MM.1S (cell line): ENCODE measurements around the gene FHOD1.

Experiments used
- DNase-seq: peaks from one replicate; pipeline ENCODE4 v3.0.0-alpha.2; 2015
- H2AFZ ChIP-seq: fragments of 300-600 bp; sonication (generic); 2 replicates; pipeline ENCODE4 v1.6.0; 2016; ENCODE audit warnings: antibody characterized with exemption, low read length
- H3F3A ChIP-seq: fragments of 300-600 bp; sonication (generic); 2 replicates; pipeline ENCODE4 v1.6.1; 2016; ENCODE audit warnings: mild to moderate bottlenecking, antibody characterized with exemption, low read length, moderate library complexity, mixed read lengths; ENCODE audit not compliant: insufficient read depth
- H3K27ac ChIP-seq: fragments of 300-600 bp; sonication (generic); 2 replicates; pipeline ENCODE4 v1.5.1; 2016; ENCODE audit warnings: mild to moderate bottlenecking, low read length
- H3K27me3 ChIP-seq: fragments of 300-600 bp; sonication (generic); replicated peaks from 2 replicates; pipeline ENCODE4 v1.6.0; 2016; ENCODE audit warnings: low read length; ENCODE audit not compliant: insufficient read depth
- H3K36me3 ChIP-seq: fragments of 300-600 bp; sonication (generic); replicated peaks from 2 replicates; pipeline ENCODE4 v1.6.1; 2016; ENCODE audit warnings: mild to moderate bottlenecking, low read length, mixed read lengths; ENCODE audit not compliant: insufficient read depth
- H3K4me1 ChIP-seq: fragments of 300-600 bp; sonication (generic); 2 replicates; pipeline ENCODE4 v1.6.1; 2016; ENCODE audit warnings: low read length, mixed read lengths
- H3K4me2 ChIP-seq: fragments of 300-600 bp; sonication (generic); 2 replicates; pipeline ENCODE4 v1.6.0; 2016; ENCODE audit warnings: low read depth, low read length
- H3K4me3 ChIP-seq: fragments of 300-600 bp; sonication (generic); 2 replicates; pipeline ENCODE4 v1.5.1; 2016; ENCODE audit warnings: low read length, mixed read lengths
- H3K79me2 ChIP-seq: fragments of 300-600 bp; sonication (generic); 2 replicates; pipeline ENCODE4 v1.6.1; 2016; ENCODE audit warnings: mixed run types, low read length, mixed read lengths
- H3K9ac ChIP-seq: fragments of 300-600 bp; sonication (generic); 2 replicates; pipeline ENCODE4 v1.6.1; 2016; ENCODE audit warnings: low read length, mixed read lengths
- H3K9me2 ChIP-seq: fragments of 300-600 bp; sonication (generic); replicated peaks from 2 replicates; pipeline ENCODE4 v1.6.1; 2016; ENCODE audit warnings: mild to moderate bottlenecking, low read length, mixed read lengths; ENCODE audit not compliant: insufficient read depth
- H3K9me3 ChIP-seq: fragments of 300-600 bp; sonication (generic); replicated peaks from 2 replicates; pipeline ENCODE4 v1.6.1; 2016; ENCODE audit warnings: mild to moderate bottlenecking, low read length, mixed read lengths; ENCODE audit not compliant: insufficient read depth
- H4K20me1 ChIP-seq: fragments of 300-600 bp; sonication (generic); 2 replicates; pipeline ENCODE4 v1.6.1; 2016; ENCODE audit warnings: mild to moderate bottlenecking, low read length, moderate library complexity, mixed read lengths; ENCODE audit not compliant: insufficient read depth
- CTCF ChIP-seq: fragments of 300-600 bp; sonication (generic); IDR thresholded peaks from 2 replicates; pipeline ENCODE4 v1.5.1; 2016; ENCODE audit warnings: antibody characterized with exemption, low read length, mixed read lengths
- EZH2 ChIP-seq: fragments of 300-600 bp; sonication (generic); optimal IDR thresholded peaks from 2 replicates; pipeline ENCODE3; 2017; ENCODE audit warnings: low read depth, mild to moderate bottlenecking, antibody characterized with exemption, low read length, mixed read lengths
- EZH2phosphoT487 ChIP-seq: fragments of 300-600 bp; sonication (generic); IDR thresholded peaks from 2 replicates; pipeline ENCODE4 v1.6.1; 2018; ENCODE audit warnings: antibody characterized with exemption, low read length

Gene FHOD1

DNA sequence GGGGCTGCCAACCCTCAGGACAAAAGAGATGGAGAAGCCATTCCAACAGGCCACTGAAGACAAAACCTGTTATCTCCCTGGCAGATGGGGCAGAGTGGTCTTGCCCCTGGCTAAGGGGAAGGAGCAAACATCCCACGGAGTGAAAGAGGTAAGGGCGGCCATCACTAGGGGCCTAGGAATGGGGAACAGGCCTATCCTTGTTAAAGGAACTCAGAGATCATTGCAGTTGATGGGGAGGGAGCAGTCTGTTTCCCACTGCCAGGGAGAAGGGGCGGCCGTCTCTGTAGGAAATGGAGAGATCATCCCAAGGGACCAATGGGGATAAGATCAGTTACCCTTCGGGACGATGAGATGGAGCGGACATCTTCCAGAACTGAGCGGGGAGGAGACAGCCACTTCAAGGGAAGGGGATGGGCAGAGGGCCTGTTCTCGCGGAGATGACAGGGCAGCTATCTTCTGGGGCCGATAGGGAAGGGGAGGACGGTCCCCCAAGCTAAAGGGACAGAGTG is 20.9 kb downstream of the FHOD1 start:
- no peak for TF ChIP-seq EZH2
- Histone ChIP-seq H3K9me3 (no peaks in the 10 kb centered on the region), H3K4me3 (peak overlapping the region; percentile 96), H3K9ac (peak overlapping the region; percentile 29; the same call in 1 of the 2 replicates), H3K27ac (no peak overlapping the region), H2AFZ (peak overlapping the region; percentile 52), H3K9me2 (no peaks in the 10 kb centered on the region), H3K4me1 (peaks cover 12% of the 10 kb centered on the region), H3K27me3 (no peaks in the 10 kb centered on the region), H3K79me2 (peaks cover 31% of the 10 kb centered on the region), H3K36me3 (no peaks in the 10 kb centered on the region; the same call in 1 of the 2 replicates), H3F3A (no peaks in the 10 kb centered on the region; the same call in 1 of the 2 replicates), H4K20me1 (no peaks in the 10 kb centered on the region), H3K4me2 (peak overlapping the region; percentile 90)
- no peak for DNase-seq

DNA sequence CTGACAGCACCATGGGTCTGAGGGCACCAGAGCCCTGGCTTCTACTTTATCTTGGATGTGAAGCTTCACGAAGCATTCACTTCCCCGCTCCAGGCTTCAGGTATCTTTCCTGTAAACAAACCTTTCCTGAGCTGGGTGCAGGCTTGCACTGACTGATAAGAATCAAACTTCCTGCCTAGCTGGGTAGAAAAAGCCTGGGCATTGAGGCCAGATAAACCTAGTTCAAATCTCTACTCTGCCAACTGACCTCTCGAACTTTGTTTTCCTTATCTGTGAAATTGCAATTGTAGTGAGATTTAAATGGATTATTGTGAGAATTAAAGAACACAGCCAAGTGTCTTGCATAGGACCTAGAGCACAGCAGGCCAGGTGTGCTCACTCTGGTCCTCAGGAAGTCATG is 23.3 kb downstream of the FHOD1 start:
- no peaks in the 10 kb centered on the region; the same call in 1 of the 2 replicates for H3K36me3 ChIP-seq
- TF ChIP-seq EZH2phosphoT487 (no peak), CTCF (no peak), EZH2 (no peak)
- no peak overlapping the region for H3K27ac ChIP-seq
- no peaks in the 10 kb centered on the region for H3F3A ChIP-seq
- H3K79me2 ChIP-seq = peaks cover 21% of the 10 kb centered on the region
- no peak overlapping the region for H3K9ac ChIP-seq
- H2AFZ ChIP-seq = no peak overlapping the region
- H3K4me1 ChIP-seq = peaks cover 12% of the 10 kb centered on the region
- DNase-seq = no peak
- no peak overlapping the region for H3K4me2 ChIP-seq
- no peaks in the 10 kb centered on the region for H3K9me2 ChIP-seq
- H3K27me3 ChIP-seq = no peaks in the 10 kb centered on the region
- H3K9me3 ChIP-seq = no peaks in the 10 kb centered on the region
- H3K4me3 ChIP-seq = no peak overlapping the region
- H4K20me1 ChIP-seq = no peaks in the 10 kb centered on the region

- no peak for DNase-seq
- H3K36me3 ChIP-seq = no peaks in the 10 kb centered on the region; the same call in 1 of the 2 replicates
- no peak overlapping the region for H3K27ac ChIP-seq
- no peaks in the 10 kb centered on the region for H3F3A ChIP-seq
- TF ChIP-seq CTCF (no peak), EZH2 (no peak), EZH2phosphoT487 (no peak)
- no peak overlapping the region for H3K4me2 ChIP-seq
- no peaks in the 10 kb centered on the region for H3K9me2 ChIP-seq
- no peak overlapping the region for H3K9ac ChIP-seq
- no peak overlapping the region for H3K4me3 ChIP-seq
- H3K4me1 ChIP-seq = no peaks in the 10 kb centered on the region
- no peaks in the 10 kb centered on the region for H3K9me3 ChIP-seq
- no peaks in the 10 kb centered on the region for H3K79me2 ChIP-seq
- no peaks in the 10 kb centered on the region; the same call in 1 of the 2 replicates for H3K27me3 ChIP-seq
- H4K20me1 ChIP-seq = no peaks in the 10 kb centered on the region
- H2AFZ ChIP-seq = no peak overlapping the region
These were observed 30.4 kb downstream of the FHOD1 start for GRCh38 chr16:67216612-67217490.
